LNCaP clone FGC (cell line): Measurements from ENCODE around the gene SNX4.

Experiments used
- DNase-seq: peaks from one replicate; pipeline ENCODE4 v3.0.0-alpha.2; 2011; ENCODE audit warnings: low read depth
- H3K4me3 ChIP-seq: 2 replicates; pipeline ENCODE4 v1.5.1; 2011; ENCODE audit warnings: mild to moderate bottlenecking, low read depth, low read length, control low read depth
- CTCF ChIP-seq: IDR thresholded peaks from 2 replicates; pipeline ENCODE4 v1.5.1; 2012; ENCODE audit warnings: mild to moderate bottlenecking; ENCODE audit not compliant: control insufficient read depth, insufficient read depth; ENCODE audit errors: extremely low read depth

The SNX4 gene

GRCh38 chr3:125431912-125432790, 87.9 kb downstream of the SNX4 start:
- TF ChIP-seq CTCF: no peak
- no peak overlapping the region for H3K4me3 ChIP-seq
- no peak for DNase-seq

GRCh38 chr3:125431391-125431790, 88.6 kb downstream of the SNX4 start:
- no peak for DNase-seq
- no peak for TF ChIP-seq CTCF

GRCh38 chr3:125428216-125428830, 91.7 kb downstream of the SNX4 start:
- no peak for TF ChIP-seq CTCF
- H3K4me3 ChIP-seq: no peak overlapping the region
- DNase-seq: no peak

More at GRCh38 chr3:125431391-125431790, 88.6 kb downstream of the SNX4 start:
- H3K4me3 ChIP-seq: no peak overlapping the region

GRCh38 chr3:125418306-125418705, 101.7 kb downstream of the SNX4 start:
- no peak for TF ChIP-seq CTCF
- H3K4me3 ChIP-seq: no peak overlapping the region
- no peak for DNase-seq

- TF ChIP-seq CTCF: no peak
These were observed 103.8 kb downstream of the SNX4 start for GRCh38 chr3:125416235-125416634.

GRCh38 chr3:125414669-125415068, 105.3 kb downstream of the SNX4 start:
- H3K4me3 ChIP-seq: no peak overlapping the region
- TF ChIP-seq CTCF: no peak
- DNase-seq: no peak

More at GRCh38 chr3:125416235-125416634, 103.8 kb downstream of the SNX4 start:
- H3K4me3 ChIP-seq: no peak overlapping the region
- DNase-seq: no peak
